ENCODE measurements around the gene MAP1LC3C.

DNA sequence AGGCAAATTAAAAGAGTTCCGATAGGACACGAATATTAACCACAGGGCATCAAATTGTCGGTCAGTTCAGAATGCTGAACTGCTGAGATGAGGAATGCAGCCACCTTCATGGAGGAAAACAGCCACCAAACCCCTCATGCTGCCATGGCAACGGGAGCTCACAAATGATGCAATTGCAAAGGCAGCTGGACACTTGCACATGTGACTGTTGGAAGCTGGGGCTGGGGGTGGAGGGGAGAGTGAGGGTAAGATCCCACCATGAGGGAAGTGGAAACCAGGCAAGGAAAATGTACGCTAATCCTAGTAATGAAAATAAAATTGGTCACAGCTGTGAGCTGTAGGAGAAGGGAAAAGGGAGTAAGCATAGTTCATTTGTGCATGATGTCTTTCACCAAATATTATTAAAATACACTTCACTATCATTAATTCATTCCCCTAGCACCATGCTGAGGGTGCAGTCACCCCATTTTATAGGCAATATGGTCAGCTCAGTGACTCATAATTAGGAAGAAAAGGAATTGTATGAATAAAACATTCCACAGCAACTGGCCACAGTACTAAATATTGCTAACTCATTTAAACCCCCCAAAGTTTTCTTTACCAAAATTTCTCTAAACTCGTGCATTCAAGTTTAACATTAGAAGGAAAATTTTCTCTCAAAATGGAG lies 26.1 kb downstream of the MAP1LC3C start:
- TF ChIP-seq, protein P1, sequence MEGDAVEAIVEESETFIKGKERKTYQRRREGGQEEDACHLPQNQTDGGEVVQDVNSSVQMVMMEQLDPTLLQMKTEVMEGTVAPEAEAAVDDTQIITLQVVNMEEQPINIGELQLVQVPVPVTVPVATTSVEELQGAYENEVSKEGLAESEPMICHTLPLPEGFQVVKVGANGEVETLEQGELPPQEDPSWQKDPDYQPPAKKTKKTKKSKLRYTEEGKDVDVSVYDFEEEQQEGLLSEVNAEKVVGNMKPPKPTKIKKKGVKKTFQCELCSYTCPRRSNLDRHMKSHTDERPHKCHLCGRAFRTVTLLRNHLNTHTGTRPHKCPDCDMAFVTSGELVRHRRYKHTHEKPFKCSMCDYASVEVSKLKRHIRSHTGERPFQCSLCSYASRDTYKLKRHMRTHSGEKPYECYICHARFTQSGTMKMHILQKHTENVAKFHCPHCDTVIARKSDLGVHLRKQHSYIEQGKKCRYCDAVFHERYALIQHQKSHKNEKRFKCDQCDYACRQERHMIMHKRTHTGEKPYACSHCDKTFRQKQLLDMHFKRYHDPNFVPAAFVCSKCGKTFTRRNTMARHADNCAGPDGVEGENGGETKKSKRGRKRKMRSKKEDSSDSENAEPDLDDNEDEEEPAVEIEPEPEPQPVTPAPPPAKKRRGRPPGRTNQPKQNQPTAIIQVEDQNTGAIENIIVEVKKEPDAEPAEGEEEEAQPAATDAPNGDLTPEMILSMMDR (IDR thresholded peaks at IDR 0.05): no peak
- TF ChIP-seq POLR2A (IDR thresholded peaks at IDR 0.05): no peak
- no peak for TF ChIP-seq POLR2AphosphoS5 (IDR thresholded peaks at IDR 0.05)
